GM12878 (cell line): ENCODE data around the gene LILRB1.

Experiments
- BHLHE40 ChIP-seq, 2 experiments: fragments of 450-650 bp in 1 of 2; IDR thresholded peaks; 2 replicates each; pipeline ENCODE4 v1.6.1; 2011 to 2017; ENCODE audit warnings: low read depth in 2 of 2, borderline replicate concordance in 1 of 2, improper control_type of control experiment in 1 of 2, low read length in 1 of 2, mild to moderate bottlenecking in 1 of 2
- CEBPB ChIP-seq, 2 experiments: fragments of 150-350 bp in 1 of 2; IDR thresholded peaks; 2 replicates each; pipeline ENCODE4 v1.6.1; 2012 to 2014; ENCODE audit warnings: low read depth in 2 of 2, low read length in 2 of 2, borderline replicate concordance in 1 of 2, inconsistent platforms in 1 of 2
- CREB1 ChIP-seq: IDR thresholded peaks from 2 replicates; pipeline ENCODE4 v1.6.1; 2012; ENCODE audit warnings: low read depth, mild to moderate bottlenecking, inconsistent platforms
- HDGF ChIP-seq: fragments of 450-650 bp; IDR thresholded peaks from 2 replicates; pipeline ENCODE4 v1.6.1; 2016; ENCODE audit warnings: antibody characterized with exemption
- JUND ChIP-seq: IDR thresholded peaks from 2 replicates; pipeline ENCODE4 v1.6.1; 2012; ENCODE audit warnings: low read depth, mild to moderate bottlenecking, low read length, improper control_type of control experiment, moderate library complexity
- MYC ChIP-seq: IDR thresholded peaks from 2 replicates; pipeline ENCODE4 v1.6.1; 2011; ENCODE audit warnings: mild to moderate bottlenecking, low read length, moderate library complexity, inconsistent platforms; ENCODE audit not compliant: insufficient read depth, insufficient replicate concordance, insufficient read length, severe bottlenecking
- POLR2A ChIP-seq: IDR thresholded peaks from 2 replicates; pipeline ENCODE4 v1.6.1; 2011; ENCODE audit warnings: low read depth, mild to moderate bottlenecking, low read length
- POLR2AphosphoS5 ChIP-seq: IDR thresholded peaks from 2 replicates; pipeline ENCODE4 v1.6.1; 2011; ENCODE audit warnings: mild to moderate bottlenecking, low read length, inconsistent platforms
- PRDM15 ChIP-seq: fragments of 450-650 bp; formaldehyde crosslinking; IDR thresholded peaks from 2 replicates; pipeline ENCODE4 v1.4.0; 2020; ENCODE audit warnings: mild to moderate bottlenecking, moderate library complexity
- TCF3 ChIP-seq: IDR thresholded peaks from 2 replicates; pipeline ENCODE4 v1.6.1; 2012; ENCODE audit warnings: low read depth, mild to moderate bottlenecking, low read length, borderline replicate concordance; ENCODE audit not compliant: insufficient read depth
- ZBTB33 ChIP-seq: fragments of 450-650 bp; IDR thresholded peaks from 2 replicates; pipeline ENCODE4 v1.6.1; 2017; ENCODE audit warnings: mild to moderate bottlenecking
- ZNF274 ChIP-seq: IDR thresholded peaks from one replicate; pipeline ENCODE4 v1.8.0; 2011; ENCODE audit not compliant: insufficient read length, insufficient read depth
- TF ChIP-seq, protein P1 (sequence below): fragments of 450-650 bp; IDR thresholded peaks from 2 replicates; pipeline ENCODE4 v1.6.1; 2017; ENCODE audit warnings: mild to moderate bottlenecking, moderate library complexity

DNA sequence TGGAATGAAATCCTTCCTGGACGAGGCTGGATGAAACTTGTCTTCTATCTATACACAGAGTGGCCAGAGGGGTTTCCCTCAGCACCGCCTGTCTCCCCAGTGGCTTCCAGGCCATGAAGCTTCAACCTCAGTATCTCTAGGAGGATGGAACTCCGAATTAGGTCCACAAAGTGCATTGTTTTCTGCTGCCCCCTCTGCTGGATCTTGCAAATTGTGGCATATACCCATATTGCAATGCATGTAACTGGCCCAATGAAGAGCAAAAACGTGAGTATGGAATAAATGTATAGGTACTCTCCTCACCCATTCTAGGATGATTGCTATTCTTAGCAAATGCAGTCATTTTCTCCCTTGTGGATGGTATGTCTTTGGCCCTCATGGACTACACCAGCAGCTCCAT is 17.8 kb downstream of the LILRB1 start:
- TF ChIP-seq JUND: no peak
- TF ChIP-seq MYC: no peak
- TF ChIP-seq ZNF274: no peak
- TF ChIP-seq PRDM15 (CRISPR knock-in tag): no peak
- TF ChIP-seq CEBPB (IDR thresholded peaks at IDR 0.05; ENCODE audit: borderline replicate concordance in 1 of 2, low read depth in 2 of 2, low read length in 2 of 2): no peak
- TF ChIP-seq HDGF: no peak
- TF ChIP-seq BHLHE40 (IDR thresholded peaks at IDR 0.05; ENCODE audit: borderline replicate concordance in 1 of 2, low read depth in 2 of 2, low read length in 1 of 2): no peak
- no peak for TF ChIP-seq CREB1
- TF ChIP-seq, protein P1, sequence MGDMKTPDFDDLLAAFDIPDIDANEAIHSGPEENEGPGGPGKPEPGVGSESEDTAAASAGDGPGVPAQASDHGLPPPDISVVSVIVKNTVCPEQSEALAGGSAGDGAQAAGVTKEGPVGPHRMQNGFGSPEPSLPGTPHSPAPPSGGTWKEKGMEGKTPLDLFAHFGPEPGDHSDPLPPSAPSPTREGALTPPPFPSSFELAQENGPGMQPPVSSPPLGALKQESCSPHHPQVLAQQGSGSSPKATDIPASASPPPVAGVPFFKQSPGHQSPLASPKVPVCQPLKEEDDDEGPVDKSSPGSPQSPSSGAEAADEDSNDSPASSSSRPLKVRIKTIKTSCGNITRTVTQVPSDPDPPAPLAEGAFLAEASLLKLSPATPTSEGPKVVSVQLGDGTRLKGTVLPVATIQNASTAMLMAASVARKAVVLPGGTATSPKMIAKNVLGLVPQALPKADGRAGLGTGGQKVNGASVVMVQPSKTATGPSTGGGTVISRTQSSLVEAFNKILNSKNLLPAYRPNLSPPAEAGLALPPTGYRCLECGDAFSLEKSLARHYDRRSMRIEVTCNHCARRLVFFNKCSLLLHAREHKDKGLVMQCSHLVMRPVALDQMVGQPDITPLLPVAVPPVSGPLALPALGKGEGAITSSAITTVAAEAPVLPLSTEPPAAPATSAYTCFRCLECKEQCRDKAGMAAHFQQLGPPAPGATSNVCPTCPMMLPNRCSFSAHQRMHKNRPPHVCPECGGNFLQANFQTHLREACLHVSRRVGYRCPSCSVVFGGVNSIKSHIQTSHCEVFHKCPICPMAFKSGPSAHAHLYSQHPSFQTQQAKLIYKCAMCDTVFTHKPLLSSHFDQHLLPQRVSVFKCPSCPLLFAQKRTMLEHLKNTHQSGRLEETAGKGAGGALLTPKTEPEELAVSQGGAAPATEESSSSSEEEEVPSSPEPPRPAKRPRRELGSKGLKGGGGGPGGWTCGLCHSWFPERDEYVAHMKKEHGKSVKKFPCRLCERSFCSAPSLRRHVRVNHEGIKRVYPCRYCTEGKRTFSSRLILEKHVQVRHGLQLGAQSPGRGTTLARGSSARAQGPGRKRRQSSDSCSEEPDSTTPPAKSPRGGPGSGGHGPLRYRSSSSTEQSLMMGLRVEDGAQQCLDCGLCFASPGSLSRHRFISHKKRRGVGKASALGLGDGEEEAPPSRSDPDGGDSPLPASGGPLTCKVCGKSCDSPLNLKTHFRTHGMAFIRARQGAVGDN: no peak
- TF ChIP-seq POLR2A: no peak
- no peak for TF ChIP-seq ZBTB33
- TF ChIP-seq POLR2AphosphoS5: no peak
- TF ChIP-seq TCF3: no peak
